K562 (cell line): ENCODE measurements around the gene ATRN. TPM values are rescaled to one million over a fixed set of nuclear protein-coding genes. Genes with fewer than 3 reads are reported as not detected.

Experiments used
- ARHGAP35 ChIP-seq: fragments of 450-650 bp; IDR thresholded peaks from 2 replicates; pipeline ENCODE4 v1.6.1; 2018; ENCODE audit not compliant: partially characterized antibody
- BCOR ChIP-seq: fragments of 450-650 bp; IDR thresholded peaks from 2 replicates; pipeline ENCODE4 v1.6.1; 2016
- CTBP1 ChIP-seq: fragments of 450-650 bp; IDR thresholded peaks from 2 replicates; pipeline ENCODE4 v1.6.1; 2016; ENCODE audit warnings: borderline replicate concordance
- FOXA1 ChIP-seq: fragments of 450-650 bp; IDR thresholded peaks from 2 replicates; pipeline ENCODE4 v1.6.1; 2016; ENCODE audit warnings: mild to moderate bottlenecking, borderline replicate concordance
- FOXK2 ChIP-seq, 2 experiments: fragments of 450-650 bp; IDR thresholded peaks in 1 of 2; conservative IDR thresholded peaks in 1 of 2; 2 replicates each; pipeline ENCODE4 v1.6.1; 2016; ENCODE audit warnings: low read depth in 2 of 2, mild to moderate bottlenecking in 1 of 2
- FOXP1 ChIP-seq: sonication (generic); formaldehyde crosslinking; IDR thresholded peaks from 2 replicates; pipeline ENCODE4 v1.8.0; 2022; ENCODE audit warnings: mild to moderate bottlenecking, missing genetic modification reagents
- GTF2E2 ChIP-seq: fragments of 200-800 bp; sonication (Bioruptor generic); IDR thresholded peaks from 2 replicates; pipeline ENCODE4 v1.6.1; 2016; ENCODE audit warnings: missing genetic modification characterization, missing compliant biosample characterization
- MED1 ChIP-seq: sonication (generic); formaldehyde crosslinking; IDR thresholded peaks from 2 replicates; pipeline ENCODE4 v1.8.1; 2023; ENCODE audit warnings: missing genetic modification reagents, borderline replicate concordance
- NFIC ChIP-seq: fragments of 450-650 bp; IDR thresholded peaks from 2 replicates; pipeline ENCODE4 v1.6.1; 2017; ENCODE audit warnings: mild to moderate bottlenecking, inconsistent platforms
- PML ChIP-seq: IDR thresholded peaks from 2 replicates; pipeline ENCODE4 v1.6.1; 2012; ENCODE audit warnings: low read length, inconsistent platforms
- POLR2A ChIP-seq: fragments of 450-650 bp; conservative IDR thresholded peaks from 2 replicates; pipeline ENCODE4 v1.6.1; 2016
- TCFL5 ChIP-seq: fragments of 250-450 bp; sonication (Bioruptor Pico); conservative IDR thresholded peaks from 2 replicates; pipeline ENCODE4 v1.6.1; 2021; ENCODE audit warnings: mild to moderate bottlenecking, moderate library complexity, matching md5 sums
- ZNF507 ChIP-seq: conservative IDR thresholded peaks from 2 replicates; pipeline ENCODE4 v1.6.1; 2017; ENCODE audit warnings: missing genetic modification characterization, missing compliant biosample characterization
- polyA plus RNA-seq, 8 experiments: library from polyadenylated mRNA; depleted of rRNA in 4 of 8; stranded (reverse) in 5 of 8; unstranded in 3 of 8; fragments of >200 nt; fragmentation: Nextera tagmentation in 2 of 8; fragmentation: Illumina TruSeq in 1 of 8; extraction: Ambion mirVana in 2 of 8; extraction: Trizol in 1 of 8; gene quantifications; 2 replicates each; pipeline versions ENCODE4 v1.2.1 to v1.2.3, GENCODE V29; 2011 to 2014; ENCODE audit warnings: inconsistent platforms in 1 of 8, missing spikeins in 1 of 8
- total RNA-seq, 7 experiments: library from RNA; depleted of rRNA in 6 of 7; stranded (reverse); fragments of >200 nt in 6 of 7; fragmentation: Illumina TruSeq in 2 of 7; extraction: Trizol in 2 of 7; gene quantifications; 2 replicates each; pipeline versions ENCODE4 v1.2.1 to v1.2.3, GENCODE V29; 2011 to 2021; ENCODE audit warnings: low replicate concordance in 1 of 7
- TF ChIP-seq, protein P1 (sequence below): fragments of 450-650 bp; IDR thresholded peaks from 2 replicates; pipeline ENCODE4 v1.6.1; 2016; ENCODE audit warnings: antibody characterized with exemption
- TF ChIP-seq, protein P2 (sequence below): sonication (generic); formaldehyde crosslinking; IDR thresholded peaks from 2 replicates; pipeline ENCODE4 v1.8.0; 2022; ENCODE audit warnings: missing genetic modification reagents, mild to moderate bottlenecking, moderate library complexity, borderline replicate concordance
- TF ChIP-seq, protein P3 (sequence below): IDR thresholded peaks from 2 replicates; pipeline ENCODE4 v1.6.1; 2012; ENCODE audit warnings: low read depth, low read length, improper control_type of control experiment, borderline replicate concordance
- TF ChIP-seq, protein P4 (sequence below): fragments of 250-450 bp; sonication (Bioruptor Pico); IDR thresholded peaks from 2 replicates; pipeline ENCODE4 v1.4.0; 2020; ENCODE audit warnings: mild to moderate bottlenecking, moderate library complexity
- TF ChIP-seq, protein P5 (sequence below): fragments of 250-450 bp; sonication (Bioruptor Pico); IDR thresholded peaks from 2 replicates; pipeline ENCODE4 v1.4.0; 2020; ENCODE audit warnings: mild to moderate bottlenecking

Gene ATRN
- total and polyA plus RNA-seq, 9 of the 15 experiments (the other 6 are each of a cell fraction or from before 2014, with no cell fraction given), result 0.69 to 16.5 (median 7.6) TPM

DNA sequence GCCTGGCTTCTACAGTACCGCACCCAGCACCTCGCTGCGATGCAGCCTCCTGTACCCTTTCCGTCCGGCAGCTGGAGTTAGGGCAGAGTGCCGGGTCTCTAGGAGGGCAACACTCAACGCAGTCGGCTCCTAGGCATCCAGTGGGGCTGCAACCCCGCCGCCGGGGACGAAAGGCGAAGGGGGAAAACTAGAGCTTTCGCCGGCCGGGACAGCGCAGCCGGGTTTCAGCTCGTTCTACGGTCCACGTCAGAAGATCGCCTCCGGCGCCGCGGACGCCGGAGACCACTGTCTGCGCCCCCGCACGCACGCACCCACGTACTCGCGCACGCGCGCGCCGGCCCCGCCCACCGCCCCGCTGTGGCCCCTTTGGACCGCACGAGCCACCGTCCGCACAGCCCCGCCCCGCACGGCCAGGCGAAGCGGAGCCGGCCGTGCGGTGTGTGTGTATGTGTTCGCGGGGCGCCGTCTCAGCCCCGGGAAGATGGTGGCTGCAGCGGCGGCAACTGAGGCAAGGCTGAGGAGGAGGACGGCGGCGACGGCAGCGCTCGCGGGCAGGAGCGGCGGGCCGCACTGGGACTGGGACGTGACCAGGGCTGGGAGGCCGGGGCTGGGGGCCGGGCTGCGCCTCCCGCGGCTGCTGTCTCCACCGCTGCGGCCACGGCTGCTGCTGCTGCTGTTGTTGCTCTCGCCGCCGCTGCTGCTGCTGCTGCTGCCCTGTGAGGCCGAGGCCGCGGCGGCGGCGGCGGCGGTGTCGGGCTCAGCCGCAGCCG is at the start of gene ATRN (continued):
- TF ChIP-seq, protein P1, sequence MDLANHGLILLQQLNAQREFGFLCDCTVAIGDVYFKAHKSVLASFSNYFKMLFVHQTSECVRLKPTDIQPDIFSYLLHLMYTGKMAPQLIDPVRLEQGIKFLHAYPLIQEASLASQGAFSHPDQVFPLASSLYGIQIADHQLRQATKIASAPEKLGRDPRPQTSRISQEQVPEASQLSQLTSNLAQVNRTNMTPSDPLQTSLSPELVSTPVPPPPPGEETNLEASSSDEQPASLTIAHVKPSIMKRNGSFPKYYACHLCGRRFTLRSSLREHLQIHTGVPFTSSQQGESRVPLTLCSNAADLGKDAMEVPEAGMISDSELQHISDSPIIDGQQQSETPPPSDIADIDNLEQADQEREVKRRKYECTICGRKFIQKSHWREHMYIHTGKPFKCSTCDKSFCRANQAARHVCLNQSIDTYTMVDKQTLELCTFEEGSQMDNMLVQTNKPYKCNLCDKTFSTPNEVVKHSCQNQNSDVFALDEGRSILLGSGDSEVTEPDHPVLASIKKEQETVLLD, result peak; percentile 90
- TF ChIP-seq, protein P2, sequence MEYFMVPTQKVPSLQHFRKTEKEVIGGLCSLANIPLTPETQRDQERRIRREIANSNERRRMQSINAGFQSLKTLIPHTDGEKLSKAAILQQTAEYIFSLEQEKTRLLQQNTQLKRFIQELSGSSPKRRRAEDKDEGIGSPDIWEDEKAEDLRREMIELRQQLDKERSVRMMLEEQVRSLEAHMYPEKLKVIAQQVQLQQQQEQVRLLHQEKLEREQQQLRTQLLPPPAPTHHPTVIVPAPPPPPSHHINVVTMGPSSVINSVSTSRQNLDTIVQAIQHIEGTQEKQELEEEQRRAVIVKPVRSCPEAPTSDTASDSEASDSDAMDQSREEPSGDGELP (CRISPR knock-in tag), result peak; percentile 66; the same call in 1 of the 2 replicates
- TF ChIP-seq CTBP1 (peak; percentile 83), NFIC (peak; percentile 30; the same call in 1 of the 2 replicates), ARHGAP35 (no peak), TCFL5 (CRISPR knock-in tag) (no peak), GTF2E2 (tag) (no peak), ZNF507 (tag) (no peak), BCOR (0 out of 2 replicates have a peak, but pooled peaks have one; percentile 5), MED1 (CRISPR knock-in tag) (0 out of 2 replicates have a peak, but pooled peaks have one; percentile 19), FOXK2 (conservative IDR thresholded peaks at IDR 0.05 in 1 of 2, IDR thresholded peaks at IDR 0.05 in 1 of 2; ENCODE audit: low read depth in 2 of 2) (no peak), FOXP1 (CRISPR knock-in tag) (peak; percentile 74; the same call in 1 of the 2 replicates), POLR2A (peak; percentile 89), FOXA1 (no peak), PML (peak; percentile 68; the same call in 1 of the 2 replicates)
- TF ChIP-seq, protein P3, sequence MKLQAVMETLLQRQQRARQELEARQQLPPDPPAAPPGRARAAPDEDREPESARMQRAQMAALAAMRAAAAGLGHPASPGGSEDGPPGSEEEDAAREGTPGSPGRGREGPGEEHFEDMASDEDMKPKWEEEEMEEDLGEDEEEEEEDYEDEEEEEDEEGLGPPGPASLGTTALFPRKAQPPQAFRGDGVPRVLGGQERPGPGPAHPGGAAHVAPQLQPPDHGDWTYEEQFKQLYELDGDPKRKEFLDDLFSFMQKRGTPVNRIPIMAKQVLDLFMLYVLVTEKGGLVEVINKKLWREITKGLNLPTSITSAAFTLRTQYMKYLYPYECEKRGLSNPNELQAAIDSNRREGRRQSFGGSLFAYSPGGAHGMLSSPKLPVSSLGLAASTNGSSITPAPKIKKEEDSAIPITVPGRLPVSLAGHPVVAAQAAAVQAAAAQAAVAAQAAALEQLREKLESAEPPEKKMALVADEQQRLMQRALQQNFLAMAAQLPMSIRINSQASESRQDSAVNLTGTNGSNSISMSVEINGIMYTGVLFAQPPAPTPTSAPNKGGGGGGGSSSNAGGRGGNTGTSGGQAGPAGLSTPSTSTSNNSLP, result no peak
- TF ChIP-seq, protein P4, sequence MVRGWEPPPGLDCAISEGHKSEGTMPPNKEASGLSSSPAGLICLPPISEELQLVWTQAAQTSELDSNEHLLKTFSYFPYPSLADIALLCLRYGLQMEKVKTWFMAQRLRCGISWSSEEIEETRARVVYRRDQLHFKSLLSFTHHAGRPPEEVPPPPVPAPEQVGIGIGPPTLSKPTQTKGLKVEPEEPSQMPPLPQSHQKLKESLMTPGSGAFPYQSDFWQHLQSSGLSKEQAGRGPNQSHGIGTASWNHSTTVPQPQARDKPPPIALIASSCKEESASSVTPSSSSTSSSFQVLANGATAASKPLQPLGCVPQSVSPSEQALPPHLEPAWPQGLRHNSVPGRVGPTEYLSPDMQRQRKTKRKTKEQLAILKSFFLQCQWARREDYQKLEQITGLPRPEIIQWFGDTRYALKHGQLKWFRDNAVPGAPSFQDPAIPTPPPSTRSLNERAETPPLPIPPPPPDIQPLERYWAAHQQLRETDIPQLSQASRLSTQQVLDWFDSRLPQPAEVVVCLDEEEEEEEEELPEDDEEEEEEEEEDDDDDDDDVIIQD (CRISPR knock-in tag), result no peak
- TF ChIP-seq, protein P5, sequence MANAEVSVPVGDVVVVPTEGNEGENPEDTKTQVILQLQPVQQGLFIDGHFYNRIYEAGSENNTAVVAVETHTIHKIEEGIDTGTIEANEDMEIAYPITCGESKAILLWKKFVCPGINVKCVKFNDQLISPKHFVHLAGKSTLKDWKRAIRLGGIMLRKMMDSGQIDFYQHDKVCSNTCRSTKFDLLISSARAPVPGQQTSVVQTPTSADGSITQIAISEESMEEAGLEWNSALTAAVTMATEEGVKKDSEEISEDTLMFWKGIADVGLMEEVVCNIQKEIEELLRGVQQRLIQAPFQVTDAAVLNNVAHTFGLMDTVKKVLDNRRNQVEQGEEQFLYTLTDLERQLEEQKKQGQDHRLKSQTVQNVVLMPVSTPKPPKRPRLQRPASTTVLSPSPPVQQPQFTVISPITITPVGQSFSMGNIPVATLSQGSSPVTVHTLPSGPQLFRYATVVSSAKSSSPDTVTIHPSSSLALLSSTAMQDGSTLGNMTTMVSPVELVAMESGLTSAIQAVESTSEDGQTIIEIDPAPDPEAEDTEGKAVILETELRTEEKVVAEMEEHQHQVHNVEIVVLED, result peak; percentile 99
